Duodenal mucosa (tissue), 2 donors: ENCODE results near the gene MRPS26.

Experiments
- H3K27ac ChIP-seq: one replicate; pipeline ENCODE4 v1.7.0; 2013; ENCODE audit warnings: low read depth, low read length
- H3K27me3 ChIP-seq, 2 donors: one replicate each; pipeline ENCODE4 v1.7.0; 2013; ENCODE audit warnings: low read length in 2 of 2, control low read depth in 1 of 2; ENCODE audit not compliant: insufficient read depth in 2 of 2, control insufficient read depth in 1 of 2
- H3K36me3 ChIP-seq, 2 donors: one replicate each; pipeline ENCODE4 v1.7.0; 2013; ENCODE audit warnings: low read length in 2 of 2, control low read depth in 1 of 2; ENCODE audit not compliant: insufficient read depth in 2 of 2, control insufficient read depth in 1 of 2
- H3K4me1 ChIP-seq, 2 donors: one replicate each; pipeline ENCODE4 v1.7.0; 2013; ENCODE audit warnings: low read length in 2 of 2, control low read depth in 1 of 2; ENCODE audit not compliant: insufficient read depth in 2 of 2, control insufficient read depth in 1 of 2
- H3K4me3 ChIP-seq, 2 donors: one replicate each; pipeline ENCODE4 v1.7.0; 2013; ENCODE audit warnings: low read length in 2 of 2, low read depth in 1 of 2
- H3K9ac ChIP-seq, 2 donors: one replicate each; pipeline ENCODE4 v1.7.0; 2013; ENCODE audit warnings: low read length in 2 of 2, low read depth in 1 of 2
- H3K9me3 ChIP-seq, 2 donors: one replicate each; pipeline ENCODE4 v1.7.0; 2013; ENCODE audit warnings: low read length in 2 of 2, control low read depth in 1 of 2; ENCODE audit not compliant: control insufficient read depth in 1 of 2

MRPS26 gene

GRCh38 chr20:3041854-3042409 is 3.9 kb upstream of the MRPS26 start:
- peaks cover 21 to 37% of the 10 kb centered on the region in 2 donors for H3K36me3 ChIP-seq
- H3K27ac ChIP-seq = peak overlapping the region; percentile 59
- H3K9ac ChIP-seq = no peak overlapping the region
- H3K9me3 ChIP-seq = no peaks in the 10 kb centered on the region
- H3K4me1 ChIP-seq = peaks cover 4 to 9% of the 10 kb centered on the region in 2 donors
- H3K27me3 ChIP-seq = no peaks in the 10 kb centered on the region
- no peak overlapping the region for H3K4me3 ChIP-seq

- H3K9me3 ChIP-seq = no peaks in the 10 kb centered on the region
- H3K27ac ChIP-seq = no peak overlapping the region
- H3K4me1 ChIP-seq = peaks cover 4 to 14% of the 10 kb centered on the region in 2 donors
- peaks cover 17 to 32% of the 10 kb centered on the region in 2 donors for H3K36me3 ChIP-seq
- no peak overlapping the region for H3K9ac ChIP-seq
- no peaks in the 10 kb centered on the region for H3K27me3 ChIP-seq
- H3K4me3 ChIP-seq = no peak overlapping the region
Observed at GRCh38 chr20:3042625-3043024, 3.2 kb upstream of the MRPS26 start.

GRCh38 chr20:3043322-3043721 is 2.5 kb upstream of the MRPS26 start, which contains the start of gene GNRH2:
Gene GNRH2 (plus strand): TSS chr20:3043622. CDS start chr20:3044415, 793 bp downstream.
- H3K9ac ChIP-seq = no peak within 1 kb of the TSS
- no peaks in the 10 kb centered on the region for H3K27me3 ChIP-seq
- peaks cover 13 to 32% of the 10 kb centered on the region in 2 donors for H3K36me3 ChIP-seq
- H3K4me1 ChIP-seq = peaks cover 6 to 17% of the 10 kb centered on the region in 2 donors
- H3K9me3 ChIP-seq = no peaks in the 10 kb centered on the region
- H3K4me3 ChIP-seq = no peak within 1 kb of the TSS
- H3K27ac ChIP-seq = no peak within 1 kb of the TSS

GRCh38 chr20:3044336-3044965 is 1.4 kb upstream of the MRPS26 start:
- no peaks in the 10 kb centered on the region for H3K27me3 ChIP-seq

GRCh38 chr20:3045042-3045815 is 623 bp upstream of the MRPS26 start:
- H3K9ac ChIP-seq = peak overlapping the region; percentile 60 to 61
- H3K9me3 ChIP-seq = no peaks in the 10 kb centered on the region
- peak overlapping the region; percentile 80 to 91 for H3K4me3 ChIP-seq
- peaks cover 20 to 29% of the 10 kb centered on the region in 2 donors for H3K36me3 ChIP-seq
- H3K27ac ChIP-seq = peak overlapping the region; percentile 91
- H3K4me1 ChIP-seq = peaks cover 6 to 17% of the 10 kb centered on the region in 2 donors
- no peaks in the 10 kb centered on the region for H3K27me3 ChIP-seq

More at GRCh38 chr20:3044336-3044965, 1.4 kb upstream of the MRPS26 start:
- Histone ChIP-seq H3K36me3 (peaks cover 13 to 29% of the 10 kb centered on the region in 2 donors), H3K27ac (no peak overlapping the region), H3K9ac (no peak overlapping the region), H3K9me3 (no peaks in the 10 kb centered on the region), H3K4me1 (peaks cover 6 to 17% of the 10 kb centered on the region in 2 donors), H3K4me3 (no peak overlapping the region)

- Histone ChIP-seq H3K36me3 (peaks cover 20 to 25% of the 10 kb centered on the region in 2 donors), H3K27me3 (no peaks in the 10 kb centered on the region), H3K9me3 (no peaks in the 10 kb centered on the region), H3K4me1 (peaks cover 6 to 17% of the 10 kb centered on the region in 2 donors), H3K27ac (no peak overlapping the region), H3K9ac (peak overlapping the region; percentile 36 to 89), H3K4me3 (peak overlapping the region; percentile 80 to 91)
Observed at GRCh38 chr20:3046677-3047462, 1.0 kb downstream of the MRPS26 start.

GRCh38 chr20:3047486-3048419 is 1.9 kb downstream of the MRPS26 start:
- Histone ChIP-seq H3K27me3 (no peaks in the 10 kb centered on the region), H3K27ac (no peak overlapping the region), H3K4me1 (peaks cover 6 to 17% of the 10 kb centered on the region in 2 donors), H3K36me3 (peaks cover 20 to 25% of the 10 kb centered on the region in 2 donors), H3K9ac (no peak overlapping the region), H3K9me3 (no peaks in the 10 kb centered on the region), H3K4me3 (no peak overlapping the region)

GRCh38 chr20:3051385-3052019 is 5.7 kb downstream of the MRPS26 start:
- no peaks in the 10 kb centered on the region for H3K27me3 ChIP-seq
- no peak overlapping the region for H3K27ac ChIP-seq
- H3K9ac ChIP-seq = no peak overlapping the region
- H3K4me3 ChIP-seq = no peak overlapping the region
- H3K4me1 ChIP-seq = peaks cover 3 to 12% of the 10 kb centered on the region in 2 donors
- no peaks in the 10 kb centered on the region for H3K9me3 ChIP-seq
- H3K36me3 ChIP-seq = peaks cover 20 to 25% of the 10 kb centered on the region in 2 donors

GRCh38 chr20:3059489-3059888 is 13.6 kb downstream of the MRPS26 start:
- Histone ChIP-seq H3K4me1 (no peaks in the 10 kb centered on the region), H3K4me3 (no peak overlapping the region), H3K27me3 (no peaks in the 10 kb centered on the region), H3K9me3 (no peaks in the 10 kb centered on the region), H3K36me3 (no peaks in the 10 kb centered on the region), H3K27ac (no peak overlapping the region), H3K9ac (no peak overlapping the region)
